CD14-positive monocyte (primary cell): ENCODE data around the gene PRRT1. TPM values are rescaled to one million over a fixed set of nuclear protein-coding genes. Genes with fewer than 3 reads are reported as not detected.

Experiments used
- DNase-seq, 3 donors: peaks; one replicate each; pipeline ENCODE4 v3.0.0-alpha.2; 2011 to 2022
- H2AFZ ChIP-seq: 2 replicates; pipeline ENCODE4 v1.6.0; 2012; ENCODE audit warnings: mild to moderate bottlenecking, low read depth, low read length, inconsistent platforms; ENCODE audit not compliant: insufficient read depth, poor library complexity, severe bottlenecking
- H3K27ac ChIP-seq, 2 donors: 1 replicate in 1 of 2; 2 replicates in 1 of 2; pipeline ENCODE4 v1.5.1; 2012 to 2013; ENCODE audit warnings: low read length in 2 of 2, control low read depth in 1 of 2, inconsistent platforms in 1 of 2, low read depth in 1 of 2, mild to moderate bottlenecking in 1 of 2
- H3K27me3 ChIP-seq, 2 donors: one replicate each; pipeline versions ENCODE4 v1.6.0 to v1.6.1; 2011 to 2013; ENCODE audit warnings: low read length in 2 of 2; ENCODE audit not compliant: control insufficient read depth in 2 of 2, insufficient read depth in 2 of 2
- H3K36me3 ChIP-seq, 2 donors: replicated peaks in 1 of 2; 1 replicate in 1 of 2; 2 replicates in 1 of 2; pipeline versions ENCODE4 v1.5.1 to v1.6.1; 2012 to 2013; ENCODE audit warnings: low read length in 2 of 2, control low read depth in 1 of 2, inconsistent platforms in 1 of 2, mild to moderate bottlenecking in 1 of 2; ENCODE audit not compliant: insufficient read depth in 2 of 2, control insufficient read depth in 1 of 2
- H3K4me1 ChIP-seq, 2 donors: 1 replicate in 1 of 2; 2 replicates in 1 of 2; pipeline versions ENCODE4 v1.5.1 to v1.6.1; 2012 to 2013; ENCODE audit warnings: low read length in 2 of 2, control low read depth in 1 of 2, inconsistent platforms in 1 of 2, mild to moderate bottlenecking in 1 of 2, moderate library complexity in 1 of 2; ENCODE audit not compliant: insufficient read depth in 2 of 2, control insufficient read depth in 1 of 2
- H3K4me2 ChIP-seq: replicated peaks from 2 replicates; pipeline ENCODE3; 2012; ENCODE audit warnings: low read length, moderate library complexity, mild to moderate bottlenecking; ENCODE audit not compliant: poor library complexity, severe bottlenecking; ENCODE audit errors: extremely low read depth
- H3K4me3 ChIP-seq, 3 experiments: fragments of 200-600 bp in 1 of 3; sonication (generic) in 1 of 3; replicated peaks in 1 of 3; 1 replicate in 2 of 3; 2 replicates in 1 of 3; pipeline ENCODE4 v1.5.1; 2011 to 2013; ENCODE audit warnings: low read length in 3 of 3, mild to moderate bottlenecking in 3 of 3, control low read depth in 2 of 3, low read depth in 2 of 3, inconsistent platforms in 1 of 3, moderate library complexity in 1 of 3
- H3K79me2 ChIP-seq: 2 replicates; pipeline ENCODE4 v1.6.0; 2012; ENCODE audit warnings: mild to moderate bottlenecking, control low read depth, inconsistent platforms, low read length, moderate library complexity; ENCODE audit not compliant: insufficient read depth
- H3K9ac ChIP-seq: 2 replicates; pipeline ENCODE4 v1.6.0; 2017; ENCODE audit warnings: low read length, mild to moderate bottlenecking; ENCODE audit not compliant: insufficient read depth, poor library complexity, severe bottlenecking
- H3K9me3 ChIP-seq, 2 donors: replicated peaks in 1 of 2; 1 replicate in 1 of 2; 2 replicates in 1 of 2; pipeline versions ENCODE4 v1.5.1 to v1.6.1; 2012 to 2013; ENCODE audit warnings: low read length in 2 of 2, control low read depth in 1 of 2; ENCODE audit not compliant: control insufficient read depth in 1 of 2, insufficient read depth in 1 of 2
- H4K20me1 ChIP-seq: 2 replicates; pipeline ENCODE4 v1.6.0; 2012; ENCODE audit warnings: mild to moderate bottlenecking, low read length, control low read depth, moderate library complexity; ENCODE audit not compliant: insufficient read depth
- H3K27ac Mint-ChIP-seq, 7 donors: one replicate each; pipeline ENCODE4 v1.8.0; 2020; ENCODE audit warnings: mild to moderate bottlenecking in 7 of 7, mixed read lengths in 7 of 7, moderate library complexity in 6 of 7, inconsistent platforms in 2 of 7
- H3K27me3 Mint-ChIP-seq, 3 donors: one replicate each; pipeline ENCODE4 v1.8.0; 2021 to 2022; ENCODE audit warnings: low read depth in 3 of 3, mild to moderate bottlenecking in 3 of 3, mixed read lengths in 3 of 3, moderate library complexity in 3 of 3, inconsistent platforms in 1 of 3
- H3K36me3 Mint-ChIP-seq, 2 donors: one replicate each; pipeline ENCODE4 v1.8.0; 2020; ENCODE audit warnings: mixed read lengths in 2 of 2, inconsistent platforms in 1 of 2, mild to moderate bottlenecking in 1 of 2
- H3K4me1 Mint-ChIP-seq: one replicate; pipeline ENCODE4 v1.8.0; 2020; ENCODE audit warnings: mild to moderate bottlenecking, mixed read lengths
- H3K4me3 Mint-ChIP-seq, 2 donors: one replicate each; pipeline ENCODE4 v1.8.0; 2020; ENCODE audit warnings: mild to moderate bottlenecking in 2 of 2, mixed read lengths in 2 of 2, moderate library complexity in 1 of 2
- H3K9me3 Mint-ChIP-seq, 7 donors: one replicate each; pipeline ENCODE4 v1.8.0; 2020 to 2022; ENCODE audit warnings: mixed read lengths in 7 of 7, mild to moderate bottlenecking in 6 of 7, moderate library complexity in 6 of 7, inconsistent platforms in 2 of 7
- CTCF ChIP-seq: fragments of 200-600 bp; IDR thresholded peaks from one replicate; pipeline ENCODE4 v1.8.0; 2022; ENCODE audit warnings: antibody characterized with exemption, mild to moderate bottlenecking
- WGBS: methylation state at CpG from one replicate; pipeline ENCODE4 v1.1.5; 2013; ENCODE audit warnings: missing lambda C conversion rate; ENCODE audit not compliant: insufficient coverage; 5-methylcytosine and 5-hydroxymethylcytosine counted together
- intact Hi-C, 2 donors: fragments of 100-400 bp; cut with micrococcal nuclease; formaldehyde crosslinking; loops; one replicate each; pipeline versions ENCODE4 v1.15.0 to v1.15.1; 2023
- polyA plus RNA-seq, 3 donors: library from polyadenylated mRNA; depleted of rRNA in 1 of 3; unstranded in 2 of 3; stranded (reverse) in 1 of 3; fragments of 300-500 nt in 2 of 3; fragments of >200 nt in 1 of 3; fragmentation: Illumina TruSeq in 2 of 3; gene quantifications; 1 replicate in 2 of 3; 2 replicates in 1 of 3; pipeline ENCODE4 v1.2.3, GENCODE V29; 2012 to 2021

Gene PRRT1
- polyA plus RNA-seq, 3 donors, result not detected

DNA sequence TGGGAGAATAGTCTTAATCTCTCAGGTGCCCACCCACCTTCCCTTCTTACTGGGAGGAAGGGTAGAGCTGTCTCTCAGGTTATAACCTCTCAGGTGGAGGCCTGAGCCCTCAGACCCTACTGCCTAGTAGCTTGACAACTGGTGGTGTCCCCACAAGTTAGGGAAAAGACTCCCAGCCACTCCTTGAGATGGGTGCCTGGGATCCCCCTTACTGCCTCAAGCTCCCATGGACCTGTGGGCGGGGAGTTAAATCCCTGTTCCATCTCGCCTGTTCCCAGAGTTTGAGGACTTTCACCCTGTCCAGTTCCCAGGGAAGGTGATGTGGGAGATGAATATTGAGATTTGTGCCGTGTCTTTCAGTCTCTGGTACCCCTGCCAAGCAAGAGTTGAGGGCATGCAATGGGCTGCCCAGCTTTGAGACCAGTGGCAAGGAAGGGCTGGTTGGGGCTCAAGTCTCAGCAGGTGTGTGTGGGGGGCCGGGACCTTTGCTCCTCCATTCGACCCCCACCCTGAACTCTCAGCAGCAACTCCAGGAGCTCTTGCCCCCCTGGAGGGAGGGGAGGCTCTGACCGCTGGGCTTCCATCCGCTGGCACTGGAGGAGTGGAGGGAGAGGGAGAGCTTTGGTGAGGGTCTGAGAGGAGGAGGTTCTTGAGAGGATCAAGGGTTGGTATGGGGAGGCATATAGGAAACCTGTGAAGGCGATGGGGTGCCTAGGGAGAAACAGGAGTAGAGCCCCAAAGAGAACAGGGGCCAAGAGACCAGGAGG lies 39.4 kb upstream of the PRRT1 start:
- Histone ChIP-seq H3K36me3 (peaks cover 21 to 32% of the 10 kb centered on the region in 2 donors), H3K4me3 (peak overlapping the region; percentile 74 to 98 (median 81)), H3K9ac (peak overlapping the region; percentile 84), H3K79me2 (peaks cover 88% of the 10 kb centered on the region), H3K27ac (peak overlapping the region; percentile 89 to 95), H4K20me1 (peaks cover 7% of the 10 kb centered on the region), H2AFZ (no peak overlapping the region), H3K4me1 (peaks cover 70 to 76% of the 10 kb centered on the region in 2 donors), H3K27me3 (no peaks in the 10 kb centered on the region), H3K9me3 (no peaks in the 10 kb centered on the region), H3K4me2 (peak overlapping the region; percentile 100)
- no peak for DNase-seq
- intact Hi-C loops, result loop anchor here in 1 of 2 donors (5.0 kb wide), 1 partner anchor 59 kb away; the partner anchor contains the start of gene FKBPL
- Mint-ChIP-seq H3K4me3 (peak overlapping the region; percentile 96 to 98), H3K27me3 (peaks cover 0 to 3% (median 2%) of the 10 kb centered on the region in 3 donors), H3K36me3 (peaks cover 33 to 43% of the 10 kb centered on the region in 2 donors), H3K4me1 (peaks cover 72% of the 10 kb centered on the region), H3K9me3 (peaks cover 0 to 3% (median 0%) of the 10 kb centered on the region in 7 donors), H3K27ac (peak overlapping the region; percentile 96 to 99 (median 98))
- no peak for TF ChIP-seq CTCF
- 94% methylated on average over 2 of the region's 8 CpGs for WGBS

- Mint-ChIP-seq H3K9me3 (peaks cover 0 to 3% (median 0%) of the 10 kb centered on the region in 7 donors), H3K36me3 (peaks cover 39 to 51% of the 10 kb centered on the region in 2 donors), H3K27me3 (peaks cover 0 to 3% (median 2%) of the 10 kb centered on the region in 3 donors), H3K4me1 (peaks cover 77% of the 10 kb centered on the region), H3K4me3 (peak within 1 kb of the TSS; percentile 96 to 98), H3K27ac (peak within 1 kb of the TSS; percentile 96 to 99 (median 98))
- H2AFZ ChIP-seq, result no peak within 1 kb of the TSS
- H3K4me3 ChIP-seq, result peak within 1 kb of the TSS; percentile 74 to 98 (median 81)
- peak within 1 kb of the TSS; percentile 89 to 95 for H3K27ac ChIP-seq
- H3K4me2 ChIP-seq, result peak within 1 kb of the TSS; percentile 100
- no peaks in the 10 kb centered on the region for H3K27me3 ChIP-seq
- peaks cover 7% of the 10 kb centered on the region for H4K20me1 ChIP-seq
- 0% methylated on average over 11 of the region's 23 CpGs for WGBS
- peak; percentile 91 to 94 (median 92) for DNase-seq
- H3K9ac ChIP-seq, result peak within 1 kb of the TSS; percentile 84
- peaks cover 25 to 37% of the 10 kb centered on the region in 2 donors for H3K36me3 ChIP-seq
- no peak for TF ChIP-seq CTCF
- peaks cover 90% of the 10 kb centered on the region for H3K79me2 ChIP-seq
- peaks cover 73 to 82% of the 10 kb centered on the region in 2 donors for H3K4me1 ChIP-seq
- intact Hi-C loops, result loop anchor here in 1 of 2 donors (5.0 kb wide), 1 partner anchor 58 kb away; the partner anchor contains the start of gene FKBPL
- no peaks in the 10 kb centered on the region for H3K9me3 ChIP-seq
Measured at GRCh38 chr6:32190054-32190851, 38.5 kb upstream of the PRRT1 start, which contains the start of gene PBX2. PBX2 (minus strand) TSS chr6:32190202; CDS start chr6:32189915, 287 bp downstream.
